K562 (cell line): Measurements from ENCODE around the gene CNPY4. TPM values are rescaled to one million over a fixed set of nuclear protein-coding genes. Genes with fewer than 3 reads are reported as not detected.

Source experiments
- BRF1 ChIP-seq: IDR thresholded peaks from 3 replicates; pipeline ENCODE4 v1.6.1; 2011; ENCODE audit warnings: borderline replicate concordance, mild to moderate bottlenecking; ENCODE audit not compliant: insufficient read length; ENCODE audit errors: extremely low read depth
- CREB5 ChIP-seq: fragments of 250-450 bp; sonication (Bioruptor Pico); IDR thresholded peaks from 2 replicates; pipeline ENCODE4 v1.5.0; 2020; ENCODE audit warnings: mild to moderate bottlenecking
- ELF1 ChIP-seq: fragments of 200-800 bp; sonication (Bioruptor generic); IDR thresholded peaks from 2 replicates; pipeline ENCODE4 v1.6.1; 2016; ENCODE audit warnings: missing genetic modification characterization, missing compliant biosample characterization
- ETV1 ChIP-seq: fragments of 450-650 bp; conservative IDR thresholded peaks from 2 replicates; pipeline ENCODE4 v1.6.1; 2016; ENCODE audit warnings: missing genetic modification characterization, control low read depth, low read depth, missing compliant biosample characterization
- ETV6 ChIP-seq, 3 experiments: fragments of 150-350 bp in 1 of 3; sonication (generic) in 1 of 3; formaldehyde crosslinking in 1 of 3; IDR thresholded peaks; 2 replicates each; pipeline versions ENCODE4 v1.6.1 to v1.8.0; 2014 to 2022; ENCODE audit warnings: borderline replicate concordance in 2 of 3, low read depth in 2 of 3, antibody characterized with exemption in 1 of 3, low read length in 1 of 3, mild to moderate bottlenecking in 1 of 3, missing genetic modification reagents in 1 of 3
- FOXP4 ChIP-seq: sonication (generic); formaldehyde crosslinking; IDR thresholded peaks from 2 replicates; pipeline ENCODE4 v1.8.0; 2022; ENCODE audit warnings: mild to moderate bottlenecking, missing genetic modification reagents, borderline replicate concordance
- KLF16 ChIP-seq: IDR thresholded peaks from 2 replicates; pipeline ENCODE4 v1.6.1; 2016; ENCODE audit warnings: antibody characterized with exemption
- L3MBTL2 ChIP-seq: fragments of 450-650 bp; IDR thresholded peaks from 2 replicates; pipeline ENCODE4 v1.6.1; 2016; ENCODE audit warnings: mild to moderate bottlenecking, moderate library complexity
- MAFG ChIP-seq: fragments of 450-650 bp; conservative IDR thresholded peaks from 2 replicates; pipeline ENCODE4 v1.6.1; 2016; ENCODE audit warnings: missing genetic modification characterization, missing compliant biosample characterization
- NFXL1 ChIP-seq: fragments of 450-650 bp; formaldehyde crosslinking; IDR thresholded peaks from 2 replicates; pipeline ENCODE4 v1.4.0; 2021; ENCODE audit warnings: mild to moderate bottlenecking
- NR4A1 ChIP-seq, 2 experiments: fragments of 250-450 bp in 1 of 2; fragments of 450-650 bp in 1 of 2; sonication (Bioruptor Pico) in 1 of 2; IDR thresholded peaks; 2 replicates each; pipeline versions ENCODE4 v1.4.0 to v1.6.1; 2016 to 2020; ENCODE audit warnings: mild to moderate bottlenecking in 2 of 2, missing compliant biosample characterization in 1 of 2, missing genetic modification characterization in 1 of 2, moderate library complexity in 1 of 2
- PRDM10 ChIP-seq: fragments of 450-650 bp; IDR thresholded peaks from 2 replicates; pipeline ENCODE4 v1.6.1; 2018; ENCODE audit not compliant: partially characterized antibody
- RBM14 ChIP-seq: fragments of 200-400 bp; formaldehyde crosslinking; IDR thresholded peaks from 2 replicates; pipeline ENCODE4 v1.6.1; 2018; ENCODE audit warnings: low read depth, mild to moderate bottlenecking, low read length, moderate library complexity, borderline replicate concordance; ENCODE audit not compliant: insufficient read depth
- U2AF2 ChIP-seq: fragments of 200-400 bp; formaldehyde crosslinking; optimal IDR thresholded peaks from 2 replicates; pipeline ENCODE3; 2017; ENCODE audit warnings: low read depth, mild to moderate bottlenecking, low read length
- WHSC1 ChIP-seq: IDR thresholded peaks from one replicate; pipeline ENCODE4 v1.6.1; 2012; ENCODE audit warnings: low read length, control low read depth, inconsistent platforms
- ZNF232 ChIP-seq: sonication (generic); formaldehyde crosslinking; IDR thresholded peaks from 2 replicates; pipeline ENCODE4 v1.8.0; 2022; ENCODE audit warnings: mild to moderate bottlenecking, missing genetic modification reagents
- ZNF740 ChIP-seq, 3 experiments: fragments of 200-800 bp in 1 of 3; sonication (Bioruptor generic) in 1 of 3; sonication (generic) in 1 of 3; formaldehyde crosslinking in 1 of 3; IDR thresholded peaks; 2 replicates each; pipeline versions ENCODE4 v1.6.1 to v1.8.0; 2016 to 2022; ENCODE audit warnings: mild to moderate bottlenecking in 2 of 3, missing compliant biosample characterization in 2 of 3, missing genetic modification characterization in 2 of 3, missing genetic modification reagents in 1 of 3
- polyA plus RNA-seq, 8 experiments: library from polyadenylated mRNA; depleted of rRNA in 4 of 8; stranded (reverse) in 5 of 8; unstranded in 3 of 8; fragments of >200 nt; fragmentation: Nextera tagmentation in 2 of 8; fragmentation: Illumina TruSeq in 1 of 8; extraction: Ambion mirVana in 2 of 8; extraction: Trizol in 1 of 8; gene quantifications; 2 replicates each; pipeline versions ENCODE4 v1.2.1 to v1.2.3, GENCODE V29; 2011 to 2014; ENCODE audit warnings: inconsistent platforms in 1 of 8, missing spikeins in 1 of 8
- total RNA-seq, 7 experiments: library from RNA; depleted of rRNA in 6 of 7; stranded (reverse); fragments of >200 nt in 6 of 7; fragmentation: Illumina TruSeq in 2 of 7; extraction: Trizol in 2 of 7; gene quantifications; 2 replicates each; pipeline versions ENCODE4 v1.2.1 to v1.2.3, GENCODE V29; 2011 to 2021; ENCODE audit warnings: low replicate concordance in 1 of 7

CNPY4 gene
- total and polyA plus RNA-seq, 9 of the 15 experiments (the other 6 are each of a cell fraction or from before 2014, with no cell fraction given), result 1.9 to 11.2 (median 7.0) TPM

- TF ChIP-seq ETV6 (IDR thresholded peaks at IDR 0.05; ENCODE audit: borderline replicate concordance in 1 of 2, low read depth in 2 of 2, low read length in 1 of 2) (no peak), ETV6 (CRISPR knock-in tag; IDR thresholded peaks at IDR 0.05; ENCODE audit: borderline replicate concordance) (no peak), WHSC1 (no peak), NR4A1 (CRISPR knock-in tag; IDR thresholded peaks at IDR 0.05) (no peak), NR4A1 (tag; IDR thresholded peaks at IDR 0.05) (0 out of 2 replicates have a peak, but pooled peaks have one; percentile 28), ETV1 (tag) (peak; percentile 8), RBM14 (no peak), PRDM10 (peak; percentile 92), CREB5 (CRISPR knock-in tag) (no peak), BRF1 (no peak), ZNF740 (CRISPR knock-in tag; IDR thresholded peaks at IDR 0.05) (no peak; the same call in 1 of the 2 replicates), ZNF740 (tag; IDR thresholded peaks at IDR 0.05) (peak in 1 of 2 experiments; percentile 18; a peak in 1 of 4 replicates), ELF1 (no peak), ZNF232 (CRISPR knock-in tag) (no peak), FOXP4 (CRISPR knock-in tag) (0 out of 2 replicates have a peak, but pooled peaks have one; percentile 19), MAFG (tag) (no peak), U2AF2 (no peak), NFXL1 (CRISPR knock-in tag) (no peak), KLF16 (no peak), L3MBTL2 (0 out of 2 replicates have a peak, but pooled peaks have one; percentile 56)
Measured at GRCh38 chr7:100119970-100120732, 717 bp downstream of the CNPY4 start (continued).
